KOPT-K1 (cell line): ENCODE measurements around the gene GDPD4.

Experiments used
- H3K27ac ChIP-seq: fragments of 200-600 bp; sonication (generic); 2 replicates; pipeline ENCODE4 v1.5.1; 2016; ENCODE audit warnings: antibody characterized with exemption, mild to moderate bottlenecking, low read depth, low read length; ENCODE audit not compliant: poor library complexity, severe bottlenecking
- H3K36me3 ChIP-seq: fragments of 200-600 bp; sonication (generic); 2 replicates; pipeline ENCODE4 v1.5.1; 2017; ENCODE audit warnings: antibody characterized with exemption, mild to moderate bottlenecking, low read length, moderate library complexity; ENCODE audit not compliant: insufficient read depth
- H3K9me3 ChIP-seq: fragments of 200-600 bp; sonication (generic); 2 replicates; pipeline ENCODE4 v1.5.1; 2017; ENCODE audit warnings: antibody characterized with exemption, low read length, mild to moderate bottlenecking; ENCODE audit not compliant: insufficient read depth, poor library complexity, severe bottlenecking

Gene GDPD4

GRCh38 chr11:77233011-77233410 lies 68.5 kb downstream of the GDPD4 start:
- Histone ChIP-seq H3K9me3 (no peaks in the 10 kb centered on the region), H3K27ac (no peak overlapping the region)

GRCh38 chr11:77232242-77232641 lies 69.2 kb downstream of the GDPD4 start:
- Histone ChIP-seq H3K27ac (no peak overlapping the region), H3K36me3 (no peaks in the 10 kb centered on the region), H3K9me3 (no peaks in the 10 kb centered on the region)

More at GRCh38 chr11:77233011-77233410, 68.5 kb downstream of the GDPD4 start:
- no peaks in the 10 kb centered on the region for H3K36me3 ChIP-seq

GRCh38 chr11:77231800-77232199 lies 69.7 kb downstream of the GDPD4 start:
- H3K36me3 ChIP-seq, result no peaks in the 10 kb centered on the region
- H3K9me3 ChIP-seq, result no peaks in the 10 kb centered on the region
- no peak overlapping the region for H3K27ac ChIP-seq

GRCh38 chr11:77230878-77231605 lies 70.4 kb downstream of the GDPD4 start:
- H3K9me3 ChIP-seq, result no peaks in the 10 kb centered on the region
- no peak overlapping the region for H3K27ac ChIP-seq
- H3K36me3 ChIP-seq, result no peaks in the 10 kb centered on the region

- Histone ChIP-seq H3K9me3 (no peaks in the 10 kb centered on the region), H3K36me3 (no peaks in the 10 kb centered on the region), H3K27ac (no peak overlapping the region)
Observed at GRCh38 chr11:77223797-77224196, 77.7 kb downstream of the GDPD4 start.

GRCh38 chr11:77217156-77217555 lies 84.3 kb downstream of the GDPD4 start:
- no peaks in the 10 kb centered on the region for H3K9me3 ChIP-seq

GRCh38 chr11:77215106-77215505 lies 86.4 kb downstream of the GDPD4 start:
- Histone ChIP-seq H3K27ac (no peak overlapping the region), H3K36me3 (no peaks in the 10 kb centered on the region), H3K9me3 (no peaks in the 10 kb centered on the region)

More at GRCh38 chr11:77217156-77217555, 84.3 kb downstream of the GDPD4 start:
- Histone ChIP-seq H3K36me3 (no peaks in the 10 kb centered on the region), H3K27ac (no peak overlapping the region)

- no peaks in the 10 kb centered on the region for H3K36me3 ChIP-seq
- H3K9me3 ChIP-seq, result no peaks in the 10 kb centered on the region
Observed at GRCh38 chr11:77214557-77214956, 86.9 kb downstream of the GDPD4 start.

GRCh38 chr11:77213589-77214428 lies 87.7 kb downstream of the GDPD4 start:
- Histone ChIP-seq H3K36me3 (no peaks in the 10 kb centered on the region), H3K27ac (no peak overlapping the region), H3K9me3 (no peaks in the 10 kb centered on the region)

More at GRCh38 chr11:77214557-77214956, 86.9 kb downstream of the GDPD4 start:
- no peak overlapping the region for H3K27ac ChIP-seq

- Histone ChIP-seq H3K27ac (no peak overlapping the region), H3K36me3 (no peaks in the 10 kb centered on the region), H3K9me3 (no peaks in the 10 kb centered on the region)
Observed at GRCh38 chr11:77213029-77213579, 88.4 kb downstream of the GDPD4 start.

GRCh38 chr11:77212314-77213007 lies 89.0 kb downstream of the GDPD4 start:
- Histone ChIP-seq H3K36me3 (no peaks in the 10 kb centered on the region), H3K27ac (no peak overlapping the region), H3K9me3 (no peaks in the 10 kb centered on the region)

- no peak overlapping the region for H3K27ac ChIP-seq
- H3K36me3 ChIP-seq, result no peaks in the 10 kb centered on the region
- H3K9me3 ChIP-seq, result no peaks in the 10 kb centered on the region
Observed at GRCh38 chr11:77211594-77212251, 89.8 kb downstream of the GDPD4 start.

- Histone ChIP-seq H3K27ac (no peak overlapping the region), H3K9me3 (no peaks in the 10 kb centered on the region), H3K36me3 (no peaks in the 10 kb centered on the region)
Observed at GRCh38 chr11:77211040-77211451, 90.4 kb downstream of the GDPD4 start.

- Histone ChIP-seq H3K36me3 (no peaks in the 10 kb centered on the region), H3K27ac (no peak overlapping the region), H3K9me3 (no peaks in the 10 kb centered on the region)
Observed at GRCh38 chr11:77209663-77210062, 91.8 kb downstream of the GDPD4 start.
